Activated naive CD4-positive, alpha-beta T cell treated with anti-CD3 and anti-CD28 coated beads, Interleukin-2, amount 50 U/mL, for 72 hours (primary cell): ENCODE measurements around the gene NPRL2. TPM values are rescaled to one million over a fixed set of nuclear protein-coding genes. Genes with fewer than 3 reads are reported as not detected.

Experiments used
- ATAC-seq, 2 donors: fragments of 150-1000 bp; cut with Tn5 transposase; 2 replicates each; pipeline ENCODE4 v1.10.0; 2021; ENCODE audit warnings: mild to moderate bottlenecking in 2 of 2, moderate library complexity in 2 of 2
- DNase-seq, 2 donors: peaks; one replicate each; pipeline ENCODE4 v3.0.0; 2021 to 2022; ENCODE audit warnings: low spot score in 2 of 2
- H3K27ac Mint-ChIP-seq, 2 donors: one replicate each; pipeline ENCODE4 v1.8.0; 2022; ENCODE audit warnings: mild to moderate bottlenecking in 2 of 2, mixed read lengths in 2 of 2
- H3K36me3 Mint-ChIP-seq, 2 donors: one replicate each; pipeline ENCODE4 v1.8.0; 2022; ENCODE audit warnings: mixed read lengths in 2 of 2
- H3K9me3 Mint-ChIP-seq, 2 donors: one replicate each; pipeline ENCODE4 v1.8.0; 2022; ENCODE audit warnings: mixed read lengths in 2 of 2
- total RNA-seq, 2 donors: library from RNA; stranded (reverse); gene quantifications; one replicate each; pipeline ENCODE4 v1.2.3, GENCODE V29; 2022

The NPRL2 gene
- total RNA-seq, 2 donors from 2014 or later, result 42.3 to 50.7 TPM

- H3K36me3 Mint-ChIP-seq, result peaks cover 12 to 17% of the 10 kb centered on the region in 2 donors
- H3K9me3 Mint-ChIP-seq, result no peaks in the 10 kb centered on the region
- H3K27ac Mint-ChIP-seq, result peak overlapping the region; percentile 22 to 92
- no peak for DNase-seq
- no peak for ATAC-seq
Measured at GRCh38 chr3:50357481-50357880, 6.9 kb upstream of the NPRL2 start.

GRCh38 chr3:50356553-50356952 lies 6.0 kb upstream of the NPRL2 start:
- DNase-seq (no peak), ATAC-seq (no peak)
- Mint-ChIP-seq H3K36me3 (peaks cover 12 to 18% of the 10 kb centered on the region in 2 donors), H3K27ac (peak overlapping the region in 1 of 2 donors; percentile 92), H3K9me3 (no peaks in the 10 kb centered on the region)

GRCh38 chr3:50355829-50356552 lies 5.4 kb upstream of the NPRL2 start:
- ATAC-seq (no peak), DNase-seq (no peak)
- Mint-ChIP-seq H3K9me3 (no peaks in the 10 kb centered on the region), H3K27ac (peak overlapping the region; percentile 84 to 92), H3K36me3 (peaks cover 12 to 24% of the 10 kb centered on the region in 2 donors)

GRCh38 chr3:50354850-50355249 lies 4.3 kb upstream of the NPRL2 start:
- Mint-ChIP-seq H3K9me3 (no peaks in the 10 kb centered on the region), H3K27ac (peak overlapping the region in 1 of 2 donors; percentile 84), H3K36me3 (peaks cover 19 to 34% of the 10 kb centered on the region in 2 donors)
- DNase-seq, result no peak
- ATAC-seq, result no peak

- Mint-ChIP-seq H3K36me3 (peaks cover 19 to 31% of the 10 kb centered on the region in 2 donors), H3K9me3 (no peaks in the 10 kb centered on the region), H3K27ac (peak overlapping the region in 1 of 2 donors; percentile 86)
- DNase-seq, result no peak
- ATAC-seq, result no peak
Measured at GRCh38 chr3:50354186-50354764, 3.7 kb upstream of the NPRL2 start.

- peak overlapping the region in 1 of 2 donors; percentile 81 for H3K27ac Mint-ChIP-seq
- no peaks in the 10 kb centered on the region for H3K9me3 Mint-ChIP-seq
- no peak for DNase-seq
- ATAC-seq, result no peak
- peaks cover 16 to 25% of the 10 kb centered on the region in 2 donors for H3K36me3 Mint-ChIP-seq
Measured at GRCh38 chr3:50353245-50354004, 2.9 kb upstream of the NPRL2 start.

GRCh38 chr3:50352781-50353180 lies 2.2 kb upstream of the NPRL2 start:
- Mint-ChIP-seq H3K36me3 (peaks cover 10 to 19% of the 10 kb centered on the region in 2 donors), H3K27ac (peak overlapping the region in 1 of 2 donors; percentile 81), H3K9me3 (no peaks in the 10 kb centered on the region)
- no peak for DNase-seq
- no peak for ATAC-seq

- Mint-ChIP-seq H3K9me3 (no peaks in the 10 kb centered on the region), H3K27ac (peak overlapping the region; percentile 96), H3K36me3 (peaks cover 8 to 18% of the 10 kb centered on the region in 2 donors)
- DNase-seq (no peak), ATAC-seq (peak in 1 of 2 donors; percentile 0)
Measured at GRCh38 chr3:50351323-50351697, 735 bp upstream of the NPRL2 start.

- Mint-ChIP-seq H3K27ac (peak overlapping the region; percentile 96), H3K9me3 (no peaks in the 10 kb centered on the region), H3K36me3 (peaks cover 8 to 18% of the 10 kb centered on the region in 2 donors)
- no peak for DNase-seq
- no peak for ATAC-seq
Measured at GRCh38 chr3:50350213-50350526, 405 bp downstream of the NPRL2 start.

- ATAC-seq (no peak), DNase-seq (peak in 1 of 2 donors; percentile 70)
- H3K36me3 Mint-ChIP-seq, result peaks cover 8 to 18% of the 10 kb centered on the region in 2 donors
- no peaks in the 10 kb centered on the region for H3K9me3 Mint-ChIP-seq
- peak overlapping the region; percentile 25 to 50 for H3K27ac Mint-ChIP-seq
Measured at GRCh38 chr3:50347187-50347813, 3.3 kb downstream of the NPRL2 start.

- peak within 1 kb of the TSS; percentile 29 to 55 for H3K27ac Mint-ChIP-seq
- no peaks in the 10 kb centered on the region for H3K9me3 Mint-ChIP-seq
- DNase-seq, result peak; percentile 78 to 88
- peak; percentile 20 to 61 for ATAC-seq
- H3K36me3 Mint-ChIP-seq, result peaks cover 8% of the 10 kb centered on the region in 2 donors
Measured at GRCh38 chr3:50345586-50346234, 4.9 kb downstream of the NPRL2 start, which contains the start of gene ZMYND10. TSS of gene ZMYND10 (minus strand) at chr3:50345732. CDS start at chr3:50345579, 153 bp downstream.

GRCh38 chr3:50345008-50345407 lies 5.6 kb downstream of the NPRL2 start:
- ATAC-seq, result no peak
- H3K27ac Mint-ChIP-seq, result no peak overlapping the region
- peaks cover 3 to 5% of the 10 kb centered on the region in 2 donors for H3K36me3 Mint-ChIP-seq
- DNase-seq, result no peak
- no peaks in the 10 kb centered on the region for H3K9me3 Mint-ChIP-seq

- Mint-ChIP-seq H3K36me3 (peaks cover 21% of the 10 kb centered on the region in 2 donors), H3K27ac (no peak overlapping the region), H3K9me3 (no peaks in the 10 kb centered on the region)
- DNase-seq (no peak), ATAC-seq (no peak)
Measured at GRCh38 chr3:50342813-50343633, 7.6 kb downstream of the NPRL2 start.

- Mint-ChIP-seq H3K27ac (no peak overlapping the region), H3K36me3 (peaks cover 25% of the 10 kb centered on the region in 2 donors), H3K9me3 (no peaks in the 10 kb centered on the region)
- no peak for ATAC-seq
- no peak for DNase-seq
Measured at GRCh38 chr3:50341996-50342650, 8.5 kb downstream of the NPRL2 start.

GRCh38 chr3:50341537-50341936 lies 9.0 kb downstream of the NPRL2 start:
- Mint-ChIP-seq H3K9me3 (no peaks in the 10 kb centered on the region), H3K27ac (no peak overlapping the region), H3K36me3 (peaks cover 31% of the 10 kb centered on the region in 2 donors)
- ATAC-seq (no peak), DNase-seq (no peak)
